Thymus (tissue), 2 donors: ENCODE measurements around the gene KCNJ9. TPM values are rescaled to one million over a fixed set of nuclear protein-coding genes. Genes with fewer than 3 reads are reported as not detected.

Experiments
- polyA plus RNA-seq: library from polyadenylated mRNA; stranded (reverse); fragments of 200-250 nt; gene quantifications from one replicate; pipeline ENCODE4 v1.2.3, GENCODE V29; 2013
- total RNA-seq: library from RNA; stranded (reverse); fragments of 120-200 nt; gene quantifications from one replicate; pipeline ENCODE4 v1.2.4, GENCODE V29; 2013
- donor health status: healthy.

KCNJ9 gene
- total and polyA plus RNA-seq, 2 donors, result 0.05 to 0.09 TPM

Other genes starting within 250 kb of the KCNJ9 start
- 0.24 TPM for gene VSIG8, start 218.9 kb upstream of the KCNJ9 start, total RNA-seq
- 2.6 TPM for gene VSIG8, start 218.9 kb upstream of the KCNJ9 start, polyA plus RNA-seq
- gene CFAP45, start 181.4 kb upstream of the KCNJ9 start, total RNA-seq, result 0.52 TPM
- gene CFAP45, start 181.4 kb upstream of the KCNJ9 start, polyA plus RNA-seq, result 1.3 TPM
- 172 TPM for gene TAGLN2, start 156.0 kb upstream of the KCNJ9 start, total RNA-seq
- gene TAGLN2, start 156.0 kb upstream of the KCNJ9 start, polyA plus RNA-seq, result 429 TPM
- gene IGSF9, start 135.9 kb upstream of the KCNJ9 start, total RNA-seq, result 1.7 TPM
- 4.1 TPM for gene IGSF9, start 135.9 kb upstream of the KCNJ9 start, polyA plus RNA-seq
- 0.09 TPM for gene SLAMF9, start 127.3 kb upstream of the KCNJ9 start, total RNA-seq
- 0.71 TPM for gene SLAMF9, start 127.3 kb upstream of the KCNJ9 start, polyA plus RNA-seq
- 3.1 TPM for gene PIGM, start 49.5 kb upstream of the KCNJ9 start, total RNA-seq
- 5.7 TPM for gene PIGM, start 49.5 kb upstream of the KCNJ9 start, polyA plus RNA-seq
- 0.33 TPM for gene KCNJ10, start 11.4 kb upstream of the KCNJ9 start, total RNA-seq
- 0.27 TPM for gene KCNJ10, start 11.4 kb upstream of the KCNJ9 start, polyA plus RNA-seq
- gene IGSF8, start 17.1 kb downstream of the KCNJ9 start, total RNA-seq, result 15.6 TPM
- gene IGSF8, start 17.1 kb downstream of the KCNJ9 start, polyA plus RNA-seq, result 22.3 TPM
- gene ATP1A2, start 34.2 kb downstream of the KCNJ9 start, total RNA-seq, result 0.38 TPM
- gene ATP1A2, start 34.2 kb downstream of the KCNJ9 start, polyA plus RNA-seq, result 1.3 TPM
- 0.28 TPM for gene ATP1A4, start 70.1 kb downstream of the KCNJ9 start, total RNA-seq
- 0.62 TPM for gene ATP1A4, start 70.1 kb downstream of the KCNJ9 start, polyA plus RNA-seq
- gene CASQ1, start 109.0 kb downstream of the KCNJ9 start, total RNA-seq, result 0.42 TPM
- 0.66 TPM for gene CASQ1, start 109.0 kb downstream of the KCNJ9 start, polyA plus RNA-seq
- 25.9 TPM for gene PEA15, start 123.8 kb downstream of the KCNJ9 start, total RNA-seq
- gene PEA15, start 123.8 kb downstream of the KCNJ9 start, polyA plus RNA-seq, result 77.3 TPM
- gene DCAF8, start 181.0 kb downstream of the KCNJ9 start, total RNA-seq, result 75.8 TPM
- 114 TPM for gene DCAF8, start 181.0 kb downstream of the KCNJ9 start, polyA plus RNA-seq
- gene PEX19, start 203.6 kb downstream of the KCNJ9 start, total RNA-seq, result 29.0 TPM
- 20.7 TPM for gene PEX19, start 203.6 kb downstream of the KCNJ9 start, polyA plus RNA-seq